IMR-90 (cell line): ENCODE data around the gene CACNA1F. TPM values are rescaled to one million over a fixed set of nuclear protein-coding genes. Genes with fewer than 3 reads are reported as not detected.

ENCODE experiments used
- ATAC-seq: fragments of 200-7000 bp; cut with Tn5 transposase; 2 replicates; pipeline ENCODE4 v1.9.1; 2020; ENCODE audit warnings: low read depth, mild to moderate bottlenecking, moderate library complexity
- BruUV-seq: library from RNA; stranded (reverse); fragments of 400-500 nt; replicated peaks from 2 replicates; lab custom pipeline; 2021; lab: Mats Ljungman, UMichigan
- CTCF ChIA-PET: fragments of 300-600 bp; formaldehyde crosslinking; extraction: SDS; loops from one replicate; lab custom pipeline; 2021; ENCODE audit warnings: antibody characterized with exemption; lab: Yijun Ruan, JAX
- POLR2A ChIA-PET: fragments of 300-600 bp; sonication (Branson Sonifier 250); formaldehyde crosslinking; loops from one replicate; lab custom pipeline; 2022; ENCODE audit warnings: antibody characterized with exemption; ENCODE audit not compliant: unreplicated experiment; lab: Charles Lee
- DNase-seq: peaks from one replicate; pipeline ENCODE4 v3.0.0; 2013
- H2AFZ ChIP-seq: replicated peaks from 2 replicates; pipeline ENCODE3; 2013; ENCODE audit warnings: low read length, mild to moderate bottlenecking; ENCODE audit not compliant: poor library complexity
- H2AK5ac ChIP-seq: 2 replicates; pipeline ENCODE4 v1.6.1; 2013; ENCODE audit warnings: low read depth, low read length, inconsistent platforms
- H2AK9ac ChIP-seq: replicated peaks from 2 replicates; pipeline ENCODE3; 2013; ENCODE audit warnings: mild to moderate bottlenecking, low read depth, low read length, moderate library complexity; ENCODE audit not compliant: poor library complexity
- H2BK120ac ChIP-seq: 2 replicates; pipeline ENCODE4 v1.6.1; 2013; ENCODE audit warnings: low read depth, low read length, inconsistent platforms
- H2BK15ac ChIP-seq: 3 replicates; pipeline ENCODE4 v1.6.1; 2013; ENCODE audit warnings: low read depth, low read length, inconsistent platforms
- H2BK20ac ChIP-seq: 2 replicates; pipeline ENCODE4 v1.6.1; 2013; ENCODE audit warnings: low read depth, mild to moderate bottlenecking, inconsistent platforms, low read length, moderate library complexity
- H2BK5ac ChIP-seq: 2 replicates; pipeline ENCODE4 v1.6.1; 2013; ENCODE audit warnings: mild to moderate bottlenecking, low read depth, low read length, inconsistent platforms; ENCODE audit not compliant: poor library complexity, severe bottlenecking
- H3K14ac ChIP-seq: replicated peaks from 2 replicates; pipeline ENCODE4 v1.6.1; 2013; ENCODE audit warnings: low read depth, low read length, inconsistent platforms
- H3K18ac ChIP-seq: 2 replicates; pipeline ENCODE4 v1.6.1; 2013; ENCODE audit warnings: low read depth, low read length, control low read depth
- H3K23ac ChIP-seq: 2 replicates; pipeline ENCODE4 v1.6.1; 2013; ENCODE audit warnings: low read depth, low read length, inconsistent platforms
- H3K27ac ChIP-seq: 2 replicates; pipeline ENCODE4 v1.5.1; 2013; ENCODE audit warnings: mild to moderate bottlenecking, control low read depth, low read length; ENCODE audit not compliant: insufficient read depth
- H3K27me3 ChIP-seq: 2 replicates; pipeline ENCODE4 v1.6.1; 2013; ENCODE audit warnings: low read length; ENCODE audit not compliant: control insufficient read depth, insufficient read depth
- H3K36me3 ChIP-seq: 2 replicates; pipeline ENCODE4 v1.6.1; 2013; ENCODE audit warnings: low read length, mixed read lengths; ENCODE audit not compliant: control insufficient read depth, insufficient read depth
- H3K4ac ChIP-seq: 2 replicates; pipeline ENCODE4 v1.6.1; 2013; ENCODE audit warnings: low read depth, low read length, inconsistent platforms
- H3K4me1 ChIP-seq: 2 replicates; pipeline ENCODE4 v1.6.1; 2013; ENCODE audit warnings: low read length, mixed read lengths; ENCODE audit not compliant: control insufficient read depth, insufficient read depth
- H3K4me2 ChIP-seq: 2 replicates; pipeline ENCODE4 v1.6.1; 2013; ENCODE audit warnings: low read depth, mild to moderate bottlenecking, control low read depth, low read length, moderate library complexity
- H3K4me3 ChIP-seq: 2 replicates; pipeline ENCODE4 v1.5.1; 2013; ENCODE audit warnings: low read depth, mild to moderate bottlenecking, control low read depth, low read length, moderate library complexity; ENCODE audit not compliant: insufficient read depth
- H3K56ac ChIP-seq: 2 replicates; pipeline ENCODE4 v1.6.1; 2013; ENCODE audit warnings: low read length, inconsistent platforms; ENCODE audit not compliant: insufficient read depth; ENCODE audit errors: extremely low read depth
- H3K79me1 ChIP-seq, 2 experiments: 2 replicates each; pipeline ENCODE4 v1.6.1; 2013; ENCODE audit warnings: low read length in 2 of 2, inconsistent platforms in 1 of 2, low read depth in 1 of 2
- H3K9ac ChIP-seq: 2 replicates; pipeline ENCODE4 v1.6.1; 2013; ENCODE audit warnings: low read depth, low read length, control low read depth
- H3K9me1 ChIP-seq: 2 replicates; pipeline ENCODE4 v1.6.1; 2013; ENCODE audit warnings: low read length, inconsistent platforms; ENCODE audit not compliant: insufficient read depth
- H3K9me3 ChIP-seq: 2 replicates; pipeline ENCODE4 v1.6.1; 2013; ENCODE audit warnings: low read length; ENCODE audit not compliant: control insufficient read depth, insufficient read depth
- H4K20me1 ChIP-seq: 2 replicates; pipeline ENCODE4 v1.6.1; 2013; ENCODE audit warnings: low read length, inconsistent platforms; ENCODE audit not compliant: insufficient read depth
- H4K5ac ChIP-seq: 2 replicates; pipeline ENCODE4 v1.6.1; 2013; ENCODE audit warnings: mild to moderate bottlenecking, low read depth, low read length, control low read depth
- H4K8ac ChIP-seq, 2 experiments: 2 replicates each; pipeline ENCODE4 v1.6.1; 2013; ENCODE audit warnings: low read depth in 2 of 2, low read length in 2 of 2, control low read depth in 1 of 2, inconsistent platforms in 1 of 2
- H4K91ac ChIP-seq: 2 replicates; pipeline ENCODE4 v1.6.1; 2013; ENCODE audit warnings: low read depth, low read length, inconsistent platforms; ENCODE audit not compliant: insufficient read depth
- BHLHE40 ChIP-seq: fragments of 150-350 bp; IDR thresholded peaks from 2 replicates; pipeline ENCODE4 v1.6.1; 2016; ENCODE audit warnings: mild to moderate bottlenecking, low read depth, low read length
- CEBPB ChIP-seq: IDR thresholded peaks from 2 replicates; pipeline ENCODE4 v1.6.1; 2012; ENCODE audit warnings: low read depth, low read length, improper control_type of control experiment
- FOS ChIP-seq: fragments of 150-350 bp; IDR thresholded peaks from 2 replicates; pipeline ENCODE4 v1.6.1; 2016; ENCODE audit warnings: low read depth, low read length
- MAFK ChIP-seq: IDR thresholded peaks from 2 replicates; pipeline ENCODE4 v1.6.1; 2012; ENCODE audit warnings: low read depth, low read length, improper control_type of control experiment
- MAZ ChIP-seq: IDR thresholded peaks from 2 replicates; pipeline ENCODE4 v1.6.1; 2012; ENCODE audit warnings: low read depth, mild to moderate bottlenecking, low read length, improper control_type of control experiment, moderate library complexity, borderline replicate concordance
- NFE2L2 ChIP-seq: fragments of 150-350 bp; IDR thresholded peaks from 2 replicates; pipeline ENCODE4 v1.6.1; 2016; ENCODE audit warnings: low read depth, mild to moderate bottlenecking, low read length
- POLR2A ChIP-seq: IDR thresholded peaks from 2 replicates; pipeline ENCODE4 v1.6.1; 2012; ENCODE audit warnings: mild to moderate bottlenecking, low read depth, low read length
- RCOR1 ChIP-seq: IDR thresholded peaks from 2 replicates; pipeline ENCODE4 v1.6.1; 2012; ENCODE audit warnings: mild to moderate bottlenecking, low read length, improper control_type of control experiment; ENCODE audit not compliant: insufficient replicate concordance
- RFX5 ChIP-seq: IDR thresholded peaks from 2 replicates; pipeline ENCODE4 v1.8.0; 2012; ENCODE audit warnings: low read depth, mild to moderate bottlenecking, low read length, moderate library complexity
- SMC3 ChIP-seq: fragments of 150-350 bp; IDR thresholded peaks from 2 replicates; pipeline ENCODE4 v1.6.1; 2016; ENCODE audit warnings: low read depth, mild to moderate bottlenecking, antibody characterized with exemption, low read length, moderate library complexity
- WGBS, 2 experiments: methylation state at CpG; one replicate each; pipeline versions ENCODE4 v1.1.5 to v1.1.7; 2013; ENCODE audit warnings: missing lambda C conversion rate in 2 of 2; ENCODE audit not compliant: insufficient read length in 1 of 2; ENCODE audit errors: extremely low coverage in 2 of 2; 5-methylcytosine and 5-hydroxymethylcytosine counted together
- dilution Hi-C: fragments of 300-500 bp; cut with HindIII; formaldehyde crosslinking; loops from one replicate; pipeline ENCODE4 v1.14.3; 2018; ENCODE audit warnings: low sequenced_read_pairs; ENCODE audit not compliant: unreplicated experiment
- in situ Hi-C: fragments of 300-500 bp; cut with MboI; formaldehyde crosslinking; loops from 3 replicates; pipeline ENCODE4 v1.14.3; 2019; ENCODE audit warnings: low sequenced_read_pairs, inconsistent platforms, mixed read lengths
- intact Hi-C: fragments of 100-400 bp; cut with micrococcal nuclease; formaldehyde crosslinking; loops from 2 replicates; pipeline ENCODE4 v1.10.0; 2022
- polyA plus RNA-seq, 3 experiments: library from polyadenylated mRNA; depleted of rRNA; stranded (reverse); fragments of >200 nt; gene quantifications; 2 replicates each; pipeline ENCODE4 v1.2.3, GENCODE V29; 2012; ENCODE audit warnings: low replicate concordance in 1 of 3
- total RNA-seq: library from RNA; depleted of rRNA; stranded (reverse); fragments of >200 nt; gene quantifications from 2 replicates; pipeline ENCODE4 v1.2.3, GENCODE V29; 2012
- TF ChIP-seq, protein P1 (sequence below): fragments of 150-350 bp; IDR thresholded peaks from 2 replicates; pipeline ENCODE4 v1.6.1; 2016; ENCODE audit warnings: low read depth, mild to moderate bottlenecking, low read length, moderate library complexity, borderline replicate concordance
- TF ChIP-seq, protein P2 (sequence below): fragments of 150-350 bp; IDR thresholded peaks from 2 replicates; pipeline ENCODE4 v1.6.1; 2017; ENCODE audit warnings: mild to moderate bottlenecking, antibody characterized with exemption, low read length, low read depth

CACNA1F gene
- total and polyA plus RNA-seq, 2 of the 4 experiments (the other 2 are of a cell fraction): not detected

DNA sequence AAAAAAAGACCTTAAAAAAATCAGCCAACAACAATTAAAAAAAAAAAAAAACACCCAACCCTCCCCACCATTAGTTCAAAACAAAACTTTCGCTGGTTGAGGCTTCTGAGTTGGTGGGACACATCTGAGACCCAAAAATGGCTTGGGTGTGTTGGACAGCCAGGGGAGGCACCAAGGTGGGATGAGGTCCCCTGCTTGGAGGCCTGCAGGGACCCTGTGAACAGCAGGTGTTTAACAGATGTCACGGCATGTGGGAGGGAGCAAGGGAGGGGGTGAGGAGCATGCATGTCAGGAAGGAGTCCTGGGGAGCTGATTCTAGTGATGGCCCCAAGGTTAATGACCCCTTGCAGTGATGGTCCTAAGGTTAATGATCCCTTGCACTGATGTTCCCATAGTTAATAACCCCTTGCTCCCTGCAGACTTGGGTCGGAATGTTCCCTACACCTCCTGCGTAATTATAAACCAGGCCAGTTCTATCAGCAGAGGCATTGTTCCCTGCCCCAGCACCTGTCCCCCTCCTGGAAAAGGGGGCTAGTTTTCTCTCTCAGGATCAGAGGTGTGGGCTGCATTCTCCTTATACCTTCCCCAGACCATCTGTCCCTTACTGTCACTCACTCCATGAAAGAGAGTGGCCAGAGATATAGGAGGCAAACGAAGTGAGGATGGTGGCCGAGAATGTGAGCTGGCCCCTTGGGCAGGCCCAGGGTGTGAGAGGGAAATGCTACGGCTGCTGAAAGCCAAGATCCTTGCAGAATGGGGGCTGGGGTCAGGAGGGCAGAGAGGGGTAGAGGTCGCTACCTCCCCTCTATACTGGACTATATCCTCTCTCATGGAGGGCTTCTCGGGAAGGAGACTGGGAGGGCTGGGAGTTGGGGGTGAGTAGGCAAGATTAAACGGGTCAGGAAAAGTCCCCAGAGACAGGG is 33.6 kb upstream of the CACNA1F start:
- Histone ChIP-seq H3K23ac (no peak overlapping the region), H3K56ac (no peak overlapping the region), H3K4ac (no peak overlapping the region), H2AK5ac (no peak overlapping the region), H4K8ac (no peak overlapping the region), H3K9me1 (no peaks in the 10 kb centered on the region; the same call in 1 of the 2 replicates), H3K9ac (no peak overlapping the region), H3K4me1 (0 out of 2 replicates have a peak, but pooled peaks cover 2% of the 10 kb centered on the region), H3K79me1 (peaks cover 14 to 15% of the 10 kb centered on the region in 2 experiments), H3K14ac (no peak overlapping the region), H3K4me3 (no peak overlapping the region), H2BK20ac (no peak overlapping the region), H3K4me2 (no peak overlapping the region), H2BK120ac (no peak overlapping the region), H4K5ac (no peak overlapping the region), H2AK9ac (no peak overlapping the region), H2AFZ (no peak overlapping the region), H3K27ac (no peak overlapping the region), H3K18ac (no peak overlapping the region), H2BK5ac (no peak overlapping the region), H3K27me3 (peaks cover 5% of the 10 kb centered on the region; the same call in 1 of the 2 replicates), H4K20me1 (no peaks in the 10 kb centered on the region), H3K36me3 (peaks cover 2% of the 10 kb centered on the region; the same call in 1 of the 2 replicates), H3K9me3 (no peaks in the 10 kb centered on the region), H4K91ac (no peak overlapping the region), H2BK15ac (no peak overlapping the region)
- in situ Hi-C loops: no loop called here
- DNase-seq (no peak), ATAC-seq (no peak)
- ChIA-PET POLR2A (no interaction called here), CTCF (no interaction called here)
- BruUV-seq: no TSS peak
- TF ChIP-seq POLR2A (no peak), MAZ (no peak), MAFK (no peak), NFE2L2 (no peak), FOS (no peak), RFX5 (no peak), BHLHE40 (no peak), CEBPB (no peak), RCOR1 (no peak), SMC3 (no peak)
- TF ChIP-seq, protein P1, sequence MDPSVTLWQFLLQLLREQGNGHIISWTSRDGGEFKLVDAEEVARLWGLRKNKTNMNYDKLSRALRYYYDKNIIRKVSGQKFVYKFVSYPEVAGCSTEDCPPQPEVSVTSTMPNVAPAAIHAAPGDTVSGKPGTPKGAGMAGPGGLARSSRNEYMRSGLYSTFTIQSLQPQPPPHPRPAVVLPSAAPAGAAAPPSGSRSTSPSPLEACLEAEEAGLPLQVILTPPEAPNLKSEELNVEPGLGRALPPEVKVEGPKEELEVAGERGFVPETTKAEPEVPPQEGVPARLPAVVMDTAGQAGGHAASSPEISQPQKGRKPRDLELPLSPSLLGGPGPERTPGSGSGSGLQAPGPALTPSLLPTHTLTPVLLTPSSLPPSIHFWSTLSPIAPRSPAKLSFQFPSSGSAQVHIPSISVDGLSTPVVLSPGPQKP: no peak
- TF ChIP-seq, protein P2, sequence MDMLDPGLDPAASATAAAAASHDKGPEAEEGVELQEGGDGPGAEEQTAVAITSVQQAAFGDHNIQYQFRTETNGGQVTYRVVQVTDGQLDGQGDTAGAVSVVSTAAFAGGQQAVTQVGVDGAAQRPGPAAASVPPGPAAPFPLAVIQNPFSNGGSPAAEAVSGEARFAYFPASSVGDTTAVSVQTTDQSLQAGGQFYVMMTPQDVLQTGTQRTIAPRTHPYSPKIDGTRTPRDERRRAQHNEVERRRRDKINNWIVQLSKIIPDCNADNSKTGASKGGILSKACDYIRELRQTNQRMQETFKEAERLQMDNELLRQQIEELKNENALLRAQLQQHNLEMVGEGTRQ: no peak
- dilution Hi-C loops: no loop called here
- intact Hi-C loops: no loop called here
- no CpG with 5 or more reads among the region's 10 CpGs for WGBS, 2 experiments
